NT2/D1 (cell line): Measurements from ENCODE around the gene SCAMP4.

Experiments used
- DNase-seq: peaks from one replicate; pipeline ENCODE4 v3.0.0-alpha.2; 2011; ENCODE audit warnings: low read depth, low spot score
- H3K27me3 ChIP-seq: 2 replicates; pipeline ENCODE4 v1.6.0; 2011; ENCODE audit warnings: mild to moderate bottlenecking; ENCODE audit not compliant: insufficient read length, insufficient read depth
- H3K36me3 ChIP-seq: 2 replicates; pipeline ENCODE4 v1.6.1; 2011; ENCODE audit warnings: mild to moderate bottlenecking, low read length, mixed read lengths; ENCODE audit not compliant: insufficient read depth, insufficient read length
- H3K4me1 ChIP-seq: 2 replicates; pipeline ENCODE4 v1.5.1; 2011; ENCODE audit not compliant: insufficient read depth, insufficient read length
- H3K4me3 ChIP-seq: 2 replicates; pipeline ENCODE4 v1.5.1; 2011; ENCODE audit warnings: low read depth; ENCODE audit not compliant: insufficient read length
- H3K9ac ChIP-seq: 2 replicates; pipeline ENCODE4 v1.6.0; 2011; ENCODE audit warnings: low read depth; ENCODE audit not compliant: insufficient read length
- H3K9me3 ChIP-seq: 2 replicates; pipeline ENCODE4 v1.5.1; 2011; ENCODE audit warnings: mild to moderate bottlenecking, low read length; ENCODE audit not compliant: insufficient read depth
- SUZ12 ChIP-seq: IDR thresholded peaks from 2 replicates; pipeline ENCODE4 v1.6.1; 2011; ENCODE audit not compliant: insufficient read length, insufficient read depth; ENCODE audit errors: extremely low read depth
- YY1 ChIP-seq: IDR thresholded peaks from 2 replicates; pipeline ENCODE4 v1.6.1; 2011; ENCODE audit not compliant: insufficient read length, insufficient read depth
- ZNF274 ChIP-seq: IDR thresholded peaks from 2 replicates; pipeline ENCODE4 v1.6.1; 2011; ENCODE audit warnings: mild to moderate bottlenecking, low read depth, low read length

The SCAMP4 gene

GRCh38 chr19:1905863-1906375 lies 720 bp downstream of the SCAMP4 start:
- Histone ChIP-seq H3K4me1 (peaks cover 28% of the 10 kb centered on the region), H3K36me3 (peaks cover 40% of the 10 kb centered on the region), H3K27me3 (no peaks in the 10 kb centered on the region), H3K9me3 (no peaks in the 10 kb centered on the region), H3K4me3 (peak overlapping the region; percentile 66), H3K9ac (peak overlapping the region; percentile 90)
- no peak for TF ChIP-seq ZNF274
- TF ChIP-seq YY1, result no peak
- no peak for TF ChIP-seq SUZ12
- no peak for DNase-seq

GRCh38 chr19:1906985-1907562 lies 1.9 kb downstream of the SCAMP4 start:
- H3K9me3 ChIP-seq, result no peaks in the 10 kb centered on the region
- H3K9ac ChIP-seq, result peak overlapping the region; percentile 63
- TF ChIP-seq YY1 (no peak), ZNF274 (no peak), SUZ12 (no peak)
- DNase-seq, result no peak
- peaks cover 25% of the 10 kb centered on the region for H3K4me1 ChIP-seq
- H3K4me3 ChIP-seq, result no peak overlapping the region
- H3K27me3 ChIP-seq, result no peaks in the 10 kb centered on the region
- H3K36me3 ChIP-seq, result peaks cover 49% of the 10 kb centered on the region

DNA sequence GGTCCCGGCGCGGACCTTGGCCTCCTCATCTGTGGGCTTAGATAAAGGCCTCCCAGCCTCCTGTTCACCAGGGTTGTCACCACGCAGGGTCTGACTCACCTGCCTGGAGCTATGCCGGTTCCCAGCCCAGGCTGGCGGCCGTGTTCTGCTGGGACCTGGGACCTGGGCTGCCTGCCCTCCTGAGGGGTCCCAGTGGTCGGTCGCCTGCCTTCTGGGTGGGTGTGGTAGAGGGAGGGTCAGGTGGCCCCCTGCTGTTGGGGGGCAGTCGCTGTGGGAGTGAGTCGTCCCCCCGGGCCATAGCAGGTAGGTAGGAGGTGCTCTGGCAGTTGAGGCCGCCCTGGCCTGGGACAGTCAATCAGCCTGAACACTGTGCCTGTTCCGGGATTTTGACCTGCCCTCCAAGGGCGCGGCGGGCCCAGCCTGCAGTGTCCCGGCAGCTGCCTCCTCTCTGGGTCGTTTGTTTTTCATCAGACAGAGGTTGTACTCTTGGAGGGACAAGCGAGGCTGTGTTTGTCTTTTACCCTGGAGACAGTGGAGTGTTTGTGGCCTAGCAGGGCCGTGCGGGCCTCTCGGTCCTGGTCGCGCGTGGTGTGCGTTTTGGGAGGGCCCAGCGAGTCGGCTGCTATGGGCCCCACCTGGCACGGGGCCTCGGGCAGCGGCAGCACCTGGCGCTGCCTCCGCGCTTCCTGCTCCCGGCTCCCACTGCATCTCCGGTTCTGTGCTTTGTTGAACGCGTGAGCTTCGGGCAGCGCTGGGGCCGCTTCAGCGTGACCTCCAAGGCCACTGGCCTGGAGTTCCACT lies 2.6 kb downstream of the SCAMP4 start:
- Histone ChIP-seq H3K27me3 (no peaks in the 10 kb centered on the region), H3K9ac (peak overlapping the region; percentile 63), H3K36me3 (peaks cover 56% of the 10 kb centered on the region), H3K4me1 (peaks cover 29% of the 10 kb centered on the region), H3K9me3 (no peaks in the 10 kb centered on the region), H3K4me3 (no peak overlapping the region)
- DNase-seq, result no peak
- no peak for TF ChIP-seq YY1
- TF ChIP-seq ZNF274, result no peak
- no peak for TF ChIP-seq SUZ12

DNA sequence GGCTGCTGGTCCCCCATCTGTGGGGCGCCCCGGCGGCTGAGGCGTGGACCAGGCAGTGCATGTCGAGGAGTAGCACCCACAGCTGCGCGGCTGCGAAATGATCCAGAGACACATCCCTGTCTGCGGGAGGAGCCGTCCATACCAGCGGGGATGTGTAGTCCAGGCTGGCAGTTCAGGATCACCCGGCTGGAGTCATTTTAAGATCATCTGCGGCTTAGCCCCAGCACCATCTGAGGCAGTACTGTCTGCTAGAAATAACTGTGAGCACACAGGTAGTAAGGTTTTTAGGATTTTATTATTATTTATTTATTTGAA lies 3.1 kb downstream of the SCAMP4 start:
- TF ChIP-seq SUZ12, result no peak
- TF ChIP-seq YY1, result no peak
- TF ChIP-seq ZNF274, result no peak
- H3K9ac ChIP-seq, result peak overlapping the region; percentile 63
- H3K4me1 ChIP-seq, result peaks cover 29% of the 10 kb centered on the region

DNA sequence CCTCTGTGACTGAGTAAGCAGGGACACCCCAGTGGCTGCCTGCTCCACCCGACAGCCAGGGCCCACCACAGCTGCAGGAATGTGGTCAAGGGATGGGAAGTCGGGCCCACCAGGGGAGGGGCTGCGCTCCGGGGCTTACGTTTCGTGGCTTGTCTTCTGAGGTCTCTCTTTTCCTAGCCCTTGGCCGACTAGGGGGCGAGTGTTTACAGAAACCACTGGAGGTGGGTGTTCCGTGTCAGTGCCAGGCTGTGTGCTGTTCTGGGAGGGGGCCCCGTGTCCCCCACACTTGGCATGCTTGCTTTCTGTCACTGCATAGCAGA lies 4.5 kb downstream of the SCAMP4 start:
- Histone ChIP-seq H3K9me3 (no peaks in the 10 kb centered on the region), H3K36me3 (peaks cover 75% of the 10 kb centered on the region), H3K9ac (peak overlapping the region; percentile 66), H3K4me3 (no peak overlapping the region), H3K4me1 (peaks cover 35% of the 10 kb centered on the region), H3K27me3 (no peaks in the 10 kb centered on the region)
- DNase-seq, result no peak
- no peak for TF ChIP-seq ZNF274

More for the DNA sequence above, 3.1 kb downstream of the SCAMP4 start:
- no peaks in the 10 kb centered on the region for H3K27me3 ChIP-seq
- H3K4me3 ChIP-seq, result no peak overlapping the region
- no peaks in the 10 kb centered on the region for H3K9me3 ChIP-seq
- H3K36me3 ChIP-seq, result peaks cover 61% of the 10 kb centered on the region
- no peak for DNase-seq

DNA sequence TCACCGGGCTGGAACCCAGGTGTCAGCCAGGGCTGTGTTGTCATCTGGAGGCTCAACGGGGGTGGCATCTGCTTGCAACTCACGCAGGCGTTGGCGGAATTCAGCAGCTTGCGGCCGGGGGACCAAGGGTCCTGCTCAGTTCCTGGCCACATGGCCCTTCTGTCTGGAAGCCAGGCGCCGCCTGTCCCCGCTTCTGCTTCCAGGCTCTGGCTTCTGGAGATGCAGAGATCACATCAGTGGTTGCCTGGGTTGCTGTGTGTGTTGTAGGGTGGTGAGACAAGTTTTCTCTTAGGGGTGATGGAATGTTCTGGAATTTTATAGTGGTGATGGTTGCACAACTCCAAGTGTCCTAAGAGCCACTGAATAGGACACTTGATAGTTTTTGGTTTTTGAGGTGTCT lies 5.0 kb downstream of the SCAMP4 start:
- H3K27me3 ChIP-seq, result no peaks in the 10 kb centered on the region

DNA sequence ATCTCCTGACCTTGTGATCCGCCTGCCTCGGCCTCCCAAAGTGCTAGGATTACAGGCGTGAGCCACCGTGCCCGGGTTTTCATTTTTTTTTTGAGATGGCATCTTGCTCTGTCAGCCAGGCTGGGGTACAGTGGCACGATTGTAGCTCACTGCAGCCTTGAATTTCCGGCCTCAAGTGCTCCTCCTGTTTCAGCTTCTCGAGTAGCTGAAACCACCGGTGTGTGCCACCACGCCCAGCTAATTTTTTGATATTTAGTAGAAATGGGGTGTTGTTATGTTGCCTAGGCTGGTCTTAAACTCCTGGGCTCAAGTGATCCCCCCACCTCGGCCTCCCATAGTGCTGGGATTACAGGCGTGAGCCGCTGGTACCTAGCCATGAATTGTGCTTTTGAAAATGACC lies 5.9 kb downstream of the SCAMP4 start:
- Histone ChIP-seq H3K27me3 (no peaks in the 10 kb centered on the region), H3K9me3 (no peaks in the 10 kb centered on the region), H3K4me3 (no peak overlapping the region), H3K9ac (no peak overlapping the region), H3K36me3 (peaks cover 79% of the 10 kb centered on the region), H3K4me1 (peaks cover 37% of the 10 kb centered on the region)
- TF ChIP-seq ZNF274, result no peak
- TF ChIP-seq YY1, result no peak
- TF ChIP-seq SUZ12, result no peak
- no peak for DNase-seq

More for the DNA sequence above, 5.0 kb downstream of the SCAMP4 start:
- H3K4me1 ChIP-seq, result peaks cover 37% of the 10 kb centered on the region
- H3K9ac ChIP-seq, result peak overlapping the region; percentile 57
- H3K4me3 ChIP-seq, result no peak overlapping the region
- H3K36me3 ChIP-seq, result peaks cover 80% of the 10 kb centered on the region
- DNase-seq, result no peak
- TF ChIP-seq SUZ12 (no peak), YY1 (no peak), ZNF274 (no peak)
- H3K9me3 ChIP-seq, result no peaks in the 10 kb centered on the region
